ENCODE data around the gene DEF6.
"Not testable (repeated sequence)": the region's sequence is repeated elsewhere in the genome, so short reads cannot be mapped to it uniquely, and the experiment has no call there.

DNA sequence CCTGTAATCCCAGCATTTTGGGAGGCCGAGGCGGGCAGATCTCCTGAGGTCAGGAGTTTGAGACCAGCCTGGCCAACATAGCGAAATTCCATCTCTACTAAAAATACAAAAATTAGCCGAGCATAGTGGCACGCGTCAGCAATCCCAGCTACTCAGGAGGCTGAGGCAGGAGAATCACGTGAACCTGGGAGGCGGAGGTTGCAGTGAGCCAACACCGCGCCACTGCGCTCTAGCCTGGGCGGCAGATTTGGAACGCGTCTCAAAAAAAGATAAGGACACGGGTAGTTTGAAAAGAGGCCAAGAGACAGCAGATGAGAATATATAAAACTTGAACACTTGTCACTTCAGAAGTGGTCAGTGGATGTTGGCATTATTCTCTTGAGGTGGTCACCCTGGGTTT, 9.5 kb downstream of the DEF6 start:
- TF ChIP-seq, protein P1, sequence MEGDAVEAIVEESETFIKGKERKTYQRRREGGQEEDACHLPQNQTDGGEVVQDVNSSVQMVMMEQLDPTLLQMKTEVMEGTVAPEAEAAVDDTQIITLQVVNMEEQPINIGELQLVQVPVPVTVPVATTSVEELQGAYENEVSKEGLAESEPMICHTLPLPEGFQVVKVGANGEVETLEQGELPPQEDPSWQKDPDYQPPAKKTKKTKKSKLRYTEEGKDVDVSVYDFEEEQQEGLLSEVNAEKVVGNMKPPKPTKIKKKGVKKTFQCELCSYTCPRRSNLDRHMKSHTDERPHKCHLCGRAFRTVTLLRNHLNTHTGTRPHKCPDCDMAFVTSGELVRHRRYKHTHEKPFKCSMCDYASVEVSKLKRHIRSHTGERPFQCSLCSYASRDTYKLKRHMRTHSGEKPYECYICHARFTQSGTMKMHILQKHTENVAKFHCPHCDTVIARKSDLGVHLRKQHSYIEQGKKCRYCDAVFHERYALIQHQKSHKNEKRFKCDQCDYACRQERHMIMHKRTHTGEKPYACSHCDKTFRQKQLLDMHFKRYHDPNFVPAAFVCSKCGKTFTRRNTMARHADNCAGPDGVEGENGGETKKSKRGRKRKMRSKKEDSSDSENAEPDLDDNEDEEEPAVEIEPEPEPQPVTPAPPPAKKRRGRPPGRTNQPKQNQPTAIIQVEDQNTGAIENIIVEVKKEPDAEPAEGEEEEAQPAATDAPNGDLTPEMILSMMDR (IDR thresholded peaks at IDR 0.05): not testable (repeated sequence)
- not testable (repeated sequence) for TF ChIP-seq EZH2, EZH2phosphoT487 (IDR thresholded peaks at IDR 0.05)

All from neural progenitor cell (in vitro differentiated cells).